Stimulated activated naive CD8-positive, alpha-beta T cell treated with anti-CD3 and anti-CD28 coated beads, Interleukin-15, Interleukin-2, amounts not matched to agents 100 ng/mL and 50 ng/mL, for 24 hours (primary cell): ENCODE results near the gene SLC25A42.
"Not testable (repeated sequence)": the region's sequence is repeated elsewhere in the genome, so short reads cannot be mapped to it uniquely, and the experiment has no call there.

ENCODE experiments used
- H3K27ac Mint-ChIP-seq: one replicate; pipeline ENCODE4 v1.8.0; 2021; ENCODE audit warnings: mild to moderate bottlenecking, mixed read lengths
- H3K27me3 Mint-ChIP-seq: one replicate; pipeline ENCODE4 v1.8.0; 2021; ENCODE audit warnings: mixed read lengths
- H3K36me3 Mint-ChIP-seq: one replicate; pipeline ENCODE4 v1.8.0; 2021; ENCODE audit warnings: low read depth, mixed read lengths
- H3K4me1 Mint-ChIP-seq: one replicate; pipeline ENCODE4 v1.8.0; 2021; ENCODE audit warnings: low read depth, mixed read lengths
- H3K4me3 Mint-ChIP-seq: one replicate; pipeline ENCODE4 v1.8.0; 2021; ENCODE audit warnings: mild to moderate bottlenecking, mixed read lengths
- H3K9me3 Mint-ChIP-seq: one replicate; pipeline ENCODE4 v1.8.0; 2021; ENCODE audit warnings: mixed read lengths

Gene SLC25A42

GRCh38 chr19:19140476-19140875 lies 76.7 kb downstream of the SLC25A42 start:
- no peak overlapping the region for H3K4me3 Mint-ChIP-seq

GRCh38 chr19:19142347-19142746 lies 78.6 kb downstream of the SLC25A42 start:
- Mint-ChIP-seq H3K4me1 (peaks cover 17% of the 10 kb centered on the region), H3K36me3 (no peaks in the 10 kb centered on the region), H3K4me3 (no peak overlapping the region), H3K27me3 (no peaks in the 10 kb centered on the region), H3K9me3 (no peaks in the 10 kb centered on the region), H3K27ac (no peak overlapping the region)

More at GRCh38 chr19:19140476-19140875, 76.7 kb downstream of the SLC25A42 start:
- H3K27me3 Mint-ChIP-seq: no peaks in the 10 kb centered on the region
- no peaks in the 10 kb centered on the region for H3K36me3 Mint-ChIP-seq
- H3K27ac Mint-ChIP-seq: no peak overlapping the region
- H3K9me3 Mint-ChIP-seq: no peaks in the 10 kb centered on the region
- H3K4me1 Mint-ChIP-seq: peaks cover 19% of the 10 kb centered on the region

GRCh38 chr19:19145281-19145680 lies 81.5 kb downstream of the SLC25A42 start:
- H3K36me3 Mint-ChIP-seq: no peaks in the 10 kb centered on the region
- no peaks in the 10 kb centered on the region for H3K4me1 Mint-ChIP-seq
- H3K9me3 Mint-ChIP-seq: no peaks in the 10 kb centered on the region
- no peak overlapping the region for H3K4me3 Mint-ChIP-seq
- no peaks in the 10 kb centered on the region for H3K27me3 Mint-ChIP-seq
- no peak overlapping the region for H3K27ac Mint-ChIP-seq

GRCh38 chr19:19145684-19146608 lies 82.2 kb downstream of the SLC25A42 start:
- H3K27ac Mint-ChIP-seq: no peak overlapping the region
- no peaks in the 10 kb centered on the region for H3K4me1 Mint-ChIP-seq
- H3K4me3 Mint-ChIP-seq: no peak overlapping the region
- H3K27me3 Mint-ChIP-seq: no peaks in the 10 kb centered on the region
- H3K36me3 Mint-ChIP-seq: no peaks in the 10 kb centered on the region
- no peaks in the 10 kb centered on the region for H3K9me3 Mint-ChIP-seq

GRCh38 chr19:19146865-19147264 lies 83.1 kb downstream of the SLC25A42 start:
- Mint-ChIP-seq H3K27me3 (no peaks in the 10 kb centered on the region), H3K36me3 (no peaks in the 10 kb centered on the region), H3K4me3 (no peak overlapping the region), H3K27ac (no peak overlapping the region), H3K4me1 (no peaks in the 10 kb centered on the region), H3K9me3 (no peaks in the 10 kb centered on the region)

- Mint-ChIP-seq H3K27ac (no peak overlapping the region), H3K4me3 (no peak overlapping the region), H3K36me3 (no peaks in the 10 kb centered on the region), H3K9me3 (no peaks in the 10 kb centered on the region), H3K4me1 (no peaks in the 10 kb centered on the region), H3K27me3 (no peaks in the 10 kb centered on the region)
These were observed 83.5 kb downstream of the SLC25A42 start for GRCh38 chr19:19147344-19147743.

GRCh38 chr19:19148504-19148903 lies 84.7 kb downstream of the SLC25A42 start:
- not testable (repeated sequence) for H3K4me3 Mint-ChIP-seq, H3K36me3 Mint-ChIP-seq, H3K27ac Mint-ChIP-seq, H3K9me3 Mint-ChIP-seq, H3K4me1 Mint-ChIP-seq, H3K27me3 Mint-ChIP-seq

GRCh38 chr19:19149435-19149834 lies 85.6 kb downstream of the SLC25A42 start:
- Mint-ChIP-seq H3K27me3 (no peaks in the 10 kb centered on the region), H3K4me1 (no peaks in the 10 kb centered on the region), H3K27ac (peak overlapping the region; percentile 45), H3K9me3 (no peaks in the 10 kb centered on the region), H3K4me3 (no peak overlapping the region), H3K36me3 (no peaks in the 10 kb centered on the region)

GRCh38 chr19:19151418-19151817 lies 87.6 kb downstream of the SLC25A42 start:
- H3K9me3 Mint-ChIP-seq: no peaks in the 10 kb centered on the region
- no peaks in the 10 kb centered on the region for H3K4me1 Mint-ChIP-seq
- H3K36me3 Mint-ChIP-seq: peaks cover 12% of the 10 kb centered on the region
- no peaks in the 10 kb centered on the region for H3K27me3 Mint-ChIP-seq
- no peak overlapping the region for H3K27ac Mint-ChIP-seq
- no peak overlapping the region for H3K4me3 Mint-ChIP-seq

- H3K9me3 Mint-ChIP-seq: no peaks in the 10 kb centered on the region
- H3K4me3 Mint-ChIP-seq: no peak overlapping the region
- peaks cover 12% of the 10 kb centered on the region for H3K36me3 Mint-ChIP-seq
- no peaks in the 10 kb centered on the region for H3K4me1 Mint-ChIP-seq
- no peak overlapping the region for H3K27ac Mint-ChIP-seq
- H3K27me3 Mint-ChIP-seq: no peaks in the 10 kb centered on the region
These were observed 89.0 kb downstream of the SLC25A42 start for GRCh38 chr19:19152668-19153384.

GRCh38 chr19:19154768-19155494 lies 91.1 kb downstream of the SLC25A42 start:
- Mint-ChIP-seq H3K9me3 (no peaks in the 10 kb centered on the region), H3K36me3 (peaks cover 12% of the 10 kb centered on the region), H3K4me1 (peaks cover 4% of the 10 kb centered on the region), H3K27me3 (no peaks in the 10 kb centered on the region), H3K27ac (no peak overlapping the region), H3K4me3 (no peak overlapping the region)

GRCh38 chr19:19155495-19156219 lies 91.9 kb downstream of the SLC25A42 start:
- Mint-ChIP-seq H3K27me3 (no peaks in the 10 kb centered on the region), H3K27ac (no peak overlapping the region), H3K4me1 (peaks cover 4% of the 10 kb centered on the region), H3K36me3 (peaks cover 12% of the 10 kb centered on the region), H3K9me3 (no peaks in the 10 kb centered on the region), H3K4me3 (no peak overlapping the region)

- H3K27ac Mint-ChIP-seq: no peak overlapping the region
- no peaks in the 10 kb centered on the region for H3K9me3 Mint-ChIP-seq
- no peaks in the 10 kb centered on the region for H3K27me3 Mint-ChIP-seq
- H3K4me1 Mint-ChIP-seq: peaks cover 9% of the 10 kb centered on the region
- H3K36me3 Mint-ChIP-seq: peaks cover 12% of the 10 kb centered on the region
- H3K4me3 Mint-ChIP-seq: no peak overlapping the region
These were observed 94.0 kb downstream of the SLC25A42 start for GRCh38 chr19:19157808-19158207.

- Mint-ChIP-seq H3K36me3 (peaks cover 12% of the 10 kb centered on the region), H3K4me1 (peaks cover 9% of the 10 kb centered on the region), H3K27me3 (no peaks in the 10 kb centered on the region), H3K27ac (no peak overlapping the region), H3K4me3 (no peak overlapping the region), H3K9me3 (no peaks in the 10 kb centered on the region)
These were observed 95.7 kb downstream of the SLC25A42 start for GRCh38 chr19:19159534-19159933.
